NCI-H1436 treated with DMSO at 0.1 percent for 48 hours (cell line): ENCODE results near the gene TMEM231.

Experiments
- DNase-seq: peaks from one replicate; lab custom pipeline; 2025; lab: John Stamatoyannopoulos, UW

The TMEM231 gene

GRCh38 chr16:75488322-75488721 is 67.7 kb downstream of the TMEM231 start:
- DNase-seq, result no peak
